Heart right ventricle (tissue), 16 donors: ENCODE data around the gene SOHLH2. TPM values are rescaled to one million over a fixed set of nuclear protein-coding genes. Genes with fewer than 3 reads are reported as not detected.

Experiments
- ATAC-seq, 8 donors: fragments of 200-7000 bp; cut with Tn5 transposase; one replicate each; pipeline ENCODE4 v1.9.1; 2020; ENCODE audit warnings: mild to moderate bottlenecking in 8 of 8, moderate library complexity in 8 of 8, moderate number of reproducible peaks in 1 of 8
- DNase-seq, 2 donors: peaks; one replicate each; pipeline ENCODE4 v3.0.0-alpha.2; 2020
- H3K27ac ChIP-seq, 10 donors: fragments of 200-600 bp; sonication (generic) in 2 of 10; one replicate each; pipeline versions ENCODE4 v1.5.0 to v1.8.0; 2020 to 2022; ENCODE audit warnings: mild to moderate bottlenecking in 3 of 10
- H3K27me3 ChIP-seq, 7 donors: fragments of 200-600 bp; one replicate each; pipeline ENCODE4 v1.8.0; 2021 to 2022; ENCODE audit warnings: mild to moderate bottlenecking in 2 of 7
- H3K36me3 ChIP-seq, 9 donors: fragments of 200-600 bp; sonication (generic) in 1 of 9; one replicate each; pipeline versions ENCODE4 v1.5.0 to v1.8.0; 2020 to 2022; ENCODE audit warnings: mild to moderate bottlenecking in 2 of 9
- H3K4me1 ChIP-seq, 9 donors: fragments of 200-600 bp; sonication (generic) in 1 of 9; one replicate each; pipeline versions ENCODE4 v1.5.0 to v1.8.0; 2020 to 2022; ENCODE audit warnings: mild to moderate bottlenecking in 4 of 9
- H3K4me3 ChIP-seq, 10 donors: fragments of 200-600 bp; sonication (generic) in 2 of 10; one replicate each; pipeline versions ENCODE4 v1.5.0 to v1.8.0; 2020 to 2022; ENCODE audit warnings: mild to moderate bottlenecking in 7 of 10, moderate library complexity in 2 of 10
- H3K9me3 ChIP-seq, 11 donors: fragments of 200-600 bp in 10 of 11; sonication (generic) in 2 of 11; one replicate each; pipeline versions ENCODE4 v1.5.0 to v1.8.0; 2013 to 2022; ENCODE audit warnings: mild to moderate bottlenecking in 2 of 11, control low read depth in 1 of 11, moderate library complexity in 1 of 11
- CTCF ChIP-seq, 9 donors: fragments of 200-600 bp; sonication (generic) in 2 of 9; IDR thresholded peaks; one replicate each; pipeline versions ENCODE4 v1.5.0 to v1.8.0; 2021 to 2022; ENCODE audit warnings: antibody characterized with exemption in 9 of 9, mild to moderate bottlenecking in 5 of 9, moderate library complexity in 1 of 9
- WGBS, 2 donors: extraction: QIAGEN DNeasy Blood & Tissue Kit; methylation state at CpG; one replicate each; pipeline ENCODE4 v1.1.7; 2013; ENCODE audit warnings: inconsistent platforms in 1 of 2; 5-methylcytosine and 5-hydroxymethylcytosine counted together
- intact Hi-C, 10 donors: fragments of 100-400 bp; cut with DNase I; formaldehyde crosslinking; loops; one replicate each; pipeline versions ENCODE4 v1.11.1 to v1.14.2; 2022
- polyA plus RNA-seq, 2 donors: library from polyadenylated mRNA; stranded (reverse); fragments of 200-250 nt; gene quantifications; one replicate each; pipeline ENCODE4 v1.2.3, GENCODE V29; 2013
- total RNA-seq, 10 donors: library from RNA; stranded (reverse); fragmentation: NEBNext Ultra II Directional in 3 of 10; extraction: Animal tissue kit (Norgen Biotek cat#: 25700) in 3 of 10; gene quantifications; one replicate each; pipeline versions ENCODE4 v1.2.1 to v1.2.4, GENCODE V29; 2021 to 2023
- donor health status: Arrhythmogenic right ventricular cardiomyopathy.
- donor health status: ischemic (EF 13 %, LVEDD 7.1; RV severe dilation, severe dysfunction).
- donor health status: healthy with polysubstance abuse.
- donor health status: DM: no; HTN: yes; CAD: no.
- donor health status: DM: no; HTN: no; CAD: no.
- donor health status: ischemic (EF 25% LVEDD 6.9; RV normal size, moderate dysfunction).
- donor health status: ischemic (EF 25% LVEDD 5.7; RV mildly dilated, moderate dysfunction).
- donor health status: healthy.
- donor health status: DM: yes; HTN: yes; CAD: no.
- donor health status: Ischemic cardiomyopathy.
- donor health status: ischemic (EF 35%, LVEDD 5.7; RV mildly dilated, moderate dysfunction).
- donor health status: nonischemic (EF 11% LVEDD 7.7; RV severe dilation, severe dysfunction).
- donor health status: DM: yes; HTN: yes; CAD: no.
- donor health status: PGD.
- donor health status: ischemic (EF 29% LVEDD 5.4; RV normal size, mild dysfunction).
- donor health status: nonischemic (EF 23%, LVEDD 6.1; RV moderate dilation, normal function).

The SOHLH2 gene
- total and polyA plus RNA-seq, 12 donors, result 0.10 to 3.0 (median 0.79) TPM; not detected in 2

DNA sequence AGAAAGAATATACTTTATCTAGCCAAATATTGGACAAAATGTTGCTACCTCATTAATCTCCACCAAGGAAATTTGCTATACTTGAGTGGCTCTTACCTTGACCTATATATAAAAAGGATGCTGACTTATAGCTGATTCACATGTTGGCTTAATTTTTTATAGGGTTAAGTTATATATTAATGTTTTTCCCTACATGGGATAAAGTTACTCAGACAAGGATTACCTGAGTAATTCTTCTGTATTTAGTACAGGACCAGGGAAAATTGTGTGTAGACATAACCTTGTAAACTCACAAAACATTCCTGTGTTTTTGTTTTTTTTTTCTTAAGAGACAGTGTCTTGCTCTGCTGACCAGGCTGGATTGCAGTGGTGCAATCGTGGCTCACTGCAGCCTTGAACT is 30.6 kb upstream of the SOHLH2 start:
- no peak for TF ChIP-seq CTCF (IDR thresholded peaks at IDR 0.05)
- DNase-seq (no peak), ATAC-seq (no peak)
- H3K4me1 ChIP-seq, result peaks cover 0 to 4% (median 0%) of the 10 kb centered on the region in 9 donors
- no peaks in the 10 kb centered on the region for H3K27me3 ChIP-seq
- no peaks in the 10 kb centered on the region for H3K36me3 ChIP-seq
- H3K4me3 ChIP-seq, result no peak overlapping the region
- intact Hi-C loops, result no loop called here
- WGBS, 2 donors, result 67 to 79% methylated on average over 1 of the region's 1 CpG
- H3K27ac ChIP-seq, result no peak overlapping the region
- H3K9me3 ChIP-seq, result peaks cover 0 to 15% (median 7%) of the 10 kb centered on the region in 11 donors

DNA sequence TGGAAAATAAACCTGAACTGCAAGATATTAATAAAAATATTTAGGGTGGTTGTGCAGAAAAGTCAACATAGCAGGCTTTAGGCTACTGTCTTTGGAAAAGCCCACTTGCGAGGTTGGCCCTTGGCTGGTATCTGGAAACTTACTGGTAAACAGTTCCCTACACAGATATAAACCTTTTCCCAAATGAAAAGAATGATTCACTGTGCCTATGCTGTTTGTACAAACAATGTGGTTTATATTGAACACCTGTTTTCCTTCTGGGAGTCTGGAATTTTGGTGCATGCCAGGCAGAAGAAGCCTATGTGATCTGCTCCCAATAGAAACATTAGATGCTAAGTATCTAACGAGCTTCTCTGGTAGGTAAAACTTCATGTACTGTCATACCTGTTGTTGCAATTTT is 29.7 kb upstream of the SOHLH2 start:
- TF ChIP-seq CTCF (IDR thresholded peaks at IDR 0.05), result no peak
- 78 to 80% methylated on average over 2 of the region's 2 CpGs for WGBS, 2 donors
- peaks cover 0 to 15% (median 7%) of the 10 kb centered on the region in 11 donors for H3K9me3 ChIP-seq

GRCh38 chr13:36242761-36243160 is 28.4 kb upstream of the SOHLH2 start:
- no peaks in the 10 kb centered on the region for H3K27me3 ChIP-seq
- no peaks in the 10 kb centered on the region for H3K4me1 ChIP-seq
- H3K27ac ChIP-seq, result no peak overlapping the region
- DNase-seq, result no peak
- H3K4me3 ChIP-seq, result no peak overlapping the region
- peaks cover 0 to 15% (median 7%) of the 10 kb centered on the region in 11 donors for H3K9me3 ChIP-seq
- TF ChIP-seq CTCF (IDR thresholded peaks at IDR 0.05), result no peak
- 82 to 89% methylated on average over 2 of the region's 2 CpGs for WGBS, 2 donors
- intact Hi-C loops, result no loop called here
- no peak for ATAC-seq
- H3K36me3 ChIP-seq, result no peaks in the 10 kb centered on the region

More for the DNA sequence above, 29.7 kb upstream of the SOHLH2 start:
- Histone ChIP-seq H3K36me3 (no peaks in the 10 kb centered on the region), H3K27ac (no peak overlapping the region), H3K4me1 (peaks cover 0 to 3% (median 0%) of the 10 kb centered on the region in 9 donors), H3K4me3 (no peak overlapping the region), H3K27me3 (no peaks in the 10 kb centered on the region)
- DNase-seq, result no peak
- no peak for ATAC-seq
- intact Hi-C loops, result no loop called here

DNA sequence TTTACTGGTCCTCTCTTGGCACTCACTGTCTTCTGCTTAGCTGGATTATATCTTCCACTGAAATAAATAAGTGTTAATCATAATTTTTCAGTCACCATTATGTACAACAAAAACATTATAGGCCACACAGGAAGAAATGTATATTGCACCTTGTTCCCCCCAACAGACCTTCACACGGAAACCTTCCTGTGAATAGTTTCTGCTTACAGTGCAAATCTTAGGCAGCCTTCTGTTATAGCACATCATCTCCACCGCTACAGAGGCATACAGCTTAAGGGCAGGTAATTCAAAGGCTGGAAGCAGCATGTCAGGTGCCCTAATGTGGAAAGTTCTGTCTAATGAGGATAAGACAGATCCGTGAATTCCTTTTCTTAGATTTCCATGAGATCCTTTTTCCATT is 16.9 kb upstream of the SOHLH2 start:
- Histone ChIP-seq H3K4me1 (no peaks in the 10 kb centered on the region), H3K4me3 (no peak overlapping the region), H3K36me3 (no peaks in the 10 kb centered on the region), H3K27ac (no peak overlapping the region), H3K27me3 (no peaks in the 10 kb centered on the region), H3K9me3 (peaks cover 0 to 32% (median 11%) of the 10 kb centered on the region in 11 donors)
- DNase-seq (no peak), ATAC-seq (no peak)
- intact Hi-C loops, result no loop called here
- WGBS, 2 donors, result 69 to 75% methylated on average over 3 of the region's 3 CpGs
- TF ChIP-seq CTCF (IDR thresholded peaks at IDR 0.05), result no peak
